ENCODE results near the gene NR6A1. TPM values are rescaled to one million over a fixed set of nuclear protein-coding genes. Genes with fewer than 3 reads are reported as not detected.

NR6A1 gene
- total and polyA plus RNA-seq, 11 donors = 0.65 to 5.7 (median 1.6) TPM

GRCh38 chr9:124599121-124599795 lies 171.9 kb downstream of the NR6A1 start:
- H3K4me3 ChIP-seq = no peak overlapping the region

GRCh38 chr9:124598048-124598447 lies 173.1 kb downstream of the NR6A1 start:
- H3K9me3 ChIP-seq = no peaks in the 10 kb centered on the region
- 86 to 92% (median 90%) methylated on average over 5 of the region's 5 CpGs for WGBS, 4 donors
- peaks cover 0 to 20% (median 12%) of the 10 kb centered on the region in 12 donors for H3K4me1 ChIP-seq
- H3K4me3 ChIP-seq = no peak overlapping the region
- DNase-seq = no peak
- no peaks in the 10 kb centered on the region for H3K27me3 ChIP-seq
- ATAC-seq = no peak
- no peak overlapping the region for H3K27ac ChIP-seq
- no peaks in the 10 kb centered on the region for H3K36me3 ChIP-seq
- intact Hi-C loops (cut with DNase I) = no loop called here
- TF ChIP-seq CTCF (IDR thresholded peaks at IDR 0.05) = no peak

More at GRCh38 chr9:124599121-124599795, 171.9 kb downstream of the NR6A1 start:
- intact Hi-C loops (cut with DNase I) = no loop called here
- Histone ChIP-seq H3K36me3 (no peaks in the 10 kb centered on the region), H3K27ac (no peak overlapping the region), H3K9me3 (no peaks in the 10 kb centered on the region), H3K27me3 (no peaks in the 10 kb centered on the region), H3K4me1 (peaks cover 0 to 9% (median 5%) of the 10 kb centered on the region in 12 donors)
- WGBS, 4 donors = 96 to 98% (median 97%) methylated on average over 39 of the region's 39 CpGs
- TF ChIP-seq POLR2A (IDR thresholded peaks at IDR 0.05) (no peak), CTCF (IDR thresholded peaks at IDR 0.05) (no peak)
- ATAC-seq (no peak), DNase-seq (no peak)

- no peaks in the 10 kb centered on the region for H3K36me3 ChIP-seq
- intact Hi-C loops (cut with DNase I) = no loop called here
- 84 to 87% (median 85%) methylated on average over 6 of the region's 6 CpGs for whole genome bisulfite sequencing, 4 donors
- ATAC-seq (no peak), DNase-seq (no peak)
- TF ChIP-seq CTCF (IDR thresholded peaks at IDR 0.05) (no peak), POLR2A (IDR thresholded peaks at IDR 0.05) (no peak)
- no peaks in the 10 kb centered on the region for H3K27me3 ChIP-seq
- H3K9me3 ChIP-seq = no peaks in the 10 kb centered on the region
- no peak overlapping the region for H3K27ac ChIP-seq
- peaks cover 0 to 22% (median 12%) of the 10 kb centered on the region in 12 donors for H3K4me1 ChIP-seq
- no peak overlapping the region for H3K4me3 ChIP-seq
Observed at GRCh38 chr9:124596172-124596839, 174.8 kb downstream of the NR6A1 start.

- TF ChIP-seq POLR2A (IDR thresholded peaks at IDR 0.05) (no peak), CTCF (IDR thresholded peaks at IDR 0.05) (no peak)
- H3K4me3 ChIP-seq = no peak overlapping the region
- intact Hi-C loops (cut with DNase I) = no loop called here
- DNase-seq = no peak
- no peaks in the 10 kb centered on the region for H3K36me3 ChIP-seq
- no peaks in the 10 kb centered on the region for H3K9me3 ChIP-seq
- H3K27ac ChIP-seq = no peak overlapping the region
- H3K27me3 ChIP-seq = no peaks in the 10 kb centered on the region
- whole genome bisulfite sequencing, 4 donors = 69 to 79% (median 74%) methylated on average over 7 of the region's 7 CpGs
- ATAC-seq = no peak
- peaks cover 0 to 25% (median 12%) of the 10 kb centered on the region in 12 donors for H3K4me1 ChIP-seq
Observed at GRCh38 chr9:124595743-124596142, 175.4 kb downstream of the NR6A1 start.
